ENCODE results near the gene FYB1. TPM values are rescaled to one million over a fixed set of nuclear protein-coding genes. Genes with fewer than 3 reads are reported as not detected.
A peak's percentile ranks its signal among the peaks of the same experiment; 100 is the strongest.

The FYB1 gene
- total RNA-seq, 1 experiment from 2014 or later = not detected

- H3K27me3 ChIP-seq = no peaks in the 10 kb centered on the region
- H3K9me3 ChIP-seq = no peaks in the 10 kb centered on the region
- H3K36me3 ChIP-seq = peaks cover 13% of the 10 kb centered on the region
- H3K4me3 ChIP-seq = peak within 1 kb of the TSS; percentile 99
- peak; percentile 90 for DNase-seq
Observed at GRCh38 chr5:39074017-39074814, 145.1 kb downstream of the FYB1 start, which contains the start of gene RICTOR. RICTOR (minus strand) TSS chr5:39074399; CDS start chr5:39074377, 22 bp downstream.

GRCh38 chr5:39073767-39074016, 145.7 kb downstream of the FYB1 start:
- DNase-seq = no peak
- H3K4me3 ChIP-seq = peak overlapping the region; percentile 99
- no peaks in the 10 kb centered on the region for H3K9me3 ChIP-seq
- H3K27me3 ChIP-seq = no peaks in the 10 kb centered on the region
- H3K36me3 ChIP-seq = peaks cover 18% of the 10 kb centered on the region

- no peaks in the 10 kb centered on the region; the same call in 1 of the 2 replicates for H3K9me3 ChIP-seq
- H3K4me3 ChIP-seq = peak overlapping the region; percentile 99
- DNase-seq = no peak
- H3K27me3 ChIP-seq = no peaks in the 10 kb centered on the region
- peaks cover 24% of the 10 kb centered on the region for H3K36me3 ChIP-seq
Observed at GRCh38 chr5:39072925-39073766, 146.2 kb downstream of the FYB1 start.

GRCh38 chr5:39068099-39068498, 151.3 kb downstream of the FYB1 start:
- no peak for DNase-seq

DNA sequence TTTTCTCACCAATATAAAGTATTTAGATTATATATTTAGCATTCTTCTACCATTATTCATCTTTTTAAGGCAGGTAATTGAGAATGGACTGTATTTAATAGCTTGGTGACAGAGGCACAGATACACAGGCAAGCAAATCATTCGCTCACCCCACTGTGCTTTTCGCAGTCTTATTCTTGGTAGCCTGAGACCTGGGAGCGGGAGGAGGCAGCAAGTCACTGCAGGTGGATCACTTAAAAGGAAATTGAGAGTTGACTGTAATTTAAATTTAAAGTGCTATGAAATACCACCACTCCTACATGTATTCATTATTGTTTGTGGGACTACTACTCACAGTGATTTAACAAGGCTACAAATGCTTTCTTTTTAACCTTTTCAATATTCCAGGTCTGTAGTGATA, 154.9 kb downstream of the FYB1 start:
- no peaks in the 10 kb centered on the region for H3K27me3 ChIP-seq
- peaks cover 34% of the 10 kb centered on the region for H3K36me3 ChIP-seq
- no peak for DNase-seq

More at GRCh38 chr5:39068099-39068498, 151.3 kb downstream of the FYB1 start:
- Histone ChIP-seq H3K4me3 (no peak overlapping the region), H3K27me3 (no peaks in the 10 kb centered on the region), H3K9me3 (peaks cover 2% of the 10 kb centered on the region), H3K36me3 (peaks cover 43% of the 10 kb centered on the region)

GRCh38 chr5:39063037-39063436, 156.3 kb downstream of the FYB1 start:
- DNase-seq = no peak
- Histone ChIP-seq H3K9me3 (peaks cover 2% of the 10 kb centered on the region), H3K27me3 (no peaks in the 10 kb centered on the region), H3K4me3 (no peak overlapping the region), H3K36me3 (peaks cover 20% of the 10 kb centered on the region)

More for the DNA sequence above, 154.9 kb downstream of the FYB1 start:
- no peak overlapping the region for H3K4me3 ChIP-seq
- H3K9me3 ChIP-seq = peaks cover 2% of the 10 kb centered on the region

DNA sequence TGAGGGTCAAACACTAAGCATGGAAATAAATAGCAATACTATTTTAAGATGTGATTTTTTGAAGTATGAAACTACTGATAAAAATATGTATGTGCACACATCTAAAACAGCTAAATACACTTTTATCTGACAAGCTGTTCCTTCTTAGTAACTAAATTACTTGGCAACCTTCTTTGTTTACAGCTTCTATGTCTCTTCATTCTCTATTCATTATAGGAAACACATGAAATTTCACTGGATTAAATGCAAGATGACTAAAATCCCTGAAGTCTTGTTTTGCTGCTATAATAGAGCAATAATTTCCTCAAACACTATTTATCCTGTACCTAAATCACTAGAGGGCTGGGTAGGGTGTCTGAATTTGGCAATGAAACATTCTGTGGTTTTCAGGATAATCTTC, 156.8 kb downstream of the FYB1 start:
- H3K36me3 ChIP-seq = peaks cover 15% of the 10 kb centered on the region
- no peak for DNase-seq
- peaks cover 2% of the 10 kb centered on the region for H3K9me3 ChIP-seq
- no peaks in the 10 kb centered on the region for H3K27me3 ChIP-seq
- H3K4me3 ChIP-seq = no peak overlapping the region

- H3K36me3 ChIP-seq = peaks cover 11% of the 10 kb centered on the region
- DNase-seq = no peak
Observed at GRCh38 chr5:39062104-39062503, 157.3 kb downstream of the FYB1 start.

GRCh38 chr5:39059064-39059463, 160.3 kb downstream of the FYB1 start:
- H3K9me3 ChIP-seq = no peaks in the 10 kb centered on the region
- DNase-seq = no peak
- H3K4me3 ChIP-seq = no peak overlapping the region
- no peaks in the 10 kb centered on the region for H3K27me3 ChIP-seq
- no peaks in the 10 kb centered on the region; the same call in 1 of the 2 replicates for H3K36me3 ChIP-seq

More at GRCh38 chr5:39062104-39062503, 157.3 kb downstream of the FYB1 start:
- no peaks in the 10 kb centered on the region for H3K27me3 ChIP-seq
- peaks cover 2% of the 10 kb centered on the region for H3K9me3 ChIP-seq
- no peak overlapping the region for H3K4me3 ChIP-seq

DNA sequence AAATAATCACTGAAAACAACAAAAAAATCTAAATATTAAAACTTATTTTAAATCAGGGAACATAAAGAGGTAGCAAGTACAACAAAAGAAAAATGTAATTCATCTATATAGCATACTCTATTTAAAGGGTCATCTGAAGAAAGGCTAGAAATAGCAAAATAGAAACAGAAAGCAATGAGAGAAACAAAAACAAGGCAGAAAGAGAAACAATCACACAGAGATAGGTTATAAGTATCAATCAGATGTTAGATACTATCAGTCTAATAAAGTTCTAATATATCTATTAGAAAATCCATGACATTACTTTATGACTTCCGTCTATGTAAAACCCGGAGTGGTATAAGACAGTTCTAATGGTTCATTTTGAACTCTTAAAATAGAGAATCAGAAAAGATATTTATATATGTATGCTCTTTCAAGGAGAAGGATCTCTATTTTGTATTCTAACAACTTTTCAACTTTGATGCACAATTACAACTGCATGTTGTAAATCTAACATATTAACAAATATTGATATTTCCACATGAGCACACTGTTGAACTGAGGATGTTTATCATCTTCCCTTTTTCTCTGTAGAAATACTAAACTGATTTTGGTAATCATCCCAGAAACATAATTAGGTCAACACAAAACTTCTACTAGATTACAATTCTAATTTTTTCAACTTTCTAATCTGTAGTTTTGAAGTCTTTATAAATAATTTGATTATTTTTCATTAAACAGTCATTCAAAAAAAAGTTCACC, 161.0 kb downstream of the FYB1 start:
- H3K4me3 ChIP-seq = peak overlapping the region; percentile 38
- no peak for DNase-seq
- no peaks in the 10 kb centered on the region for H3K9me3 ChIP-seq
- no peaks in the 10 kb centered on the region for H3K27me3 ChIP-seq
- H3K36me3 ChIP-seq = no peaks in the 10 kb centered on the region; the same call in 1 of the 2 replicates

GRCh38 chr5:39057734-39058133, 161.6 kb downstream of the FYB1 start:
- no peaks in the 10 kb centered on the region for H3K9me3 ChIP-seq
- DNase-seq = no peak
- H3K36me3 ChIP-seq = no peaks in the 10 kb centered on the region; the same call in 1 of the 2 replicates
- H3K4me3 ChIP-seq = peak overlapping the region; percentile 38
- no peaks in the 10 kb centered on the region for H3K27me3 ChIP-seq

GRCh38 chr5:39055768-39056398, 163.5 kb downstream of the FYB1 start:
- DNase-seq = no peak
- no peaks in the 10 kb centered on the region; the same call in 1 of the 2 replicates for H3K36me3 ChIP-seq
- no peak overlapping the region for H3K4me3 ChIP-seq
- no peaks in the 10 kb centered on the region for H3K9me3 ChIP-seq
- H3K27me3 ChIP-seq = no peaks in the 10 kb centered on the region

Other genes with a start within 250 kb of the FYB1 start
- gene RICTOR, start 145.2 kb downstream of the FYB1 start, total RNA-seq (2014; rRNA removed; shearing (Covaris generic); ENCODE audit: low replicate concordance) = 13.1 and 15.6 TPM in 2 replicates
- not detected in 2 replicates for gene C9, start 144.9 kb upstream of the FYB1 start, total RNA-seq (2014; rRNA removed; shearing (Covaris generic); ENCODE audit: low replicate concordance)
- 49.6 and 53.1 TPM in 2 replicates for gene DAB2, start 205.4 kb upstream of the FYB1 start, total RNA-seq (2014; rRNA removed; shearing (Covaris generic); ENCODE audit: low replicate concordance)